Right cardiac atrium (tissue), 5 donors: ENCODE results near the gene EHBP1L1. TPM values are rescaled to one million over a fixed set of nuclear protein-coding genes. Genes with fewer than 3 reads are reported as not detected.

Experiments
- ATAC-seq, 2 donors: fragments of 200-7000 bp; cut with Tn5 transposase; one replicate each; pipeline versions ENCODE4 v1.8.0 to v1.9.1; 2020; ENCODE audit warnings: moderate library complexity in 2 of 2, mild to moderate bottlenecking in 1 of 2
- DNase-seq, 3 donors: peaks; one replicate each; pipeline ENCODE4 v3.0.0-alpha.2; 2020
- H3K27ac ChIP-seq: one replicate; pipeline ENCODE4 v1.5.1; 2013; ENCODE audit warnings: mild to moderate bottlenecking, low read length, control low read depth, moderate library complexity
- H3K27me3 ChIP-seq: one replicate; pipeline ENCODE4 v1.6.1; 2013; ENCODE audit not compliant: control insufficient read depth, insufficient read depth
- H3K4me1 ChIP-seq: one replicate; pipeline ENCODE4 v1.6.1; 2013; ENCODE audit warnings: low read length; ENCODE audit not compliant: control insufficient read depth, insufficient read depth
- H3K4me3 ChIP-seq: one replicate; pipeline ENCODE4 v1.5.1; 2013; ENCODE audit warnings: low read length, control low read depth
- H3K9me3 ChIP-seq: one replicate; pipeline ENCODE4 v1.6.1; 2013; ENCODE audit warnings: low read length; ENCODE audit not compliant: control insufficient read depth
- WGBS: extraction: QIAGEN DNeasy Blood & Tissue Kit; methylation state at CpG from one replicate; pipeline ENCODE4 v1.1.7; 2013; 5-methylcytosine and 5-hydroxymethylcytosine counted together
- intact Hi-C, 4 donors: fragments of 100-400 bp; cut with DNase I; formaldehyde crosslinking; loops; one replicate each; pipeline versions ENCODE4 v1.11.0 to v1.14.0; 2022 to 2023
- microRNA-seq, 2 donors: library from miRNA; unstranded; fragments of <30 nt; microRNA quantifications; one replicate each; pipeline ENCODE4 v1.2.0, GENCODE V29; 2020 to 2021
- polyA plus RNA-seq: library from polyadenylated mRNA; stranded (reverse); fragments of 200-250 nt; gene quantifications from one replicate; pipeline ENCODE4 v1.2.3, GENCODE V29; 2013
- total RNA-seq, 4 donors: library from RNA; stranded (reverse); fragmentation: NEBNext Ultra II Directional; extraction: Animal tissue kit (Norgen Biotek cat#: 25700); gene quantifications; one replicate each; pipeline ENCODE4 v1.2.1, GENCODE V29; 2021
- donor health status: healthy with polysubstance abuse.
- donor health status: DM: no; HTN: yes; CAD: no.
- donor health status: DM: no; HTN: no; CAD: no.
- donor health status: DM: no; HTN: yes; CAD: no; lungs with severe emphysema.
- donor health status: DM: yes; HTN: yes; CAD: no.

The EHBP1L1 gene
- total and polyA plus RNA-seq, 5 donors, result 35.7 to 80.2 (median 46.4) TPM

DNA sequence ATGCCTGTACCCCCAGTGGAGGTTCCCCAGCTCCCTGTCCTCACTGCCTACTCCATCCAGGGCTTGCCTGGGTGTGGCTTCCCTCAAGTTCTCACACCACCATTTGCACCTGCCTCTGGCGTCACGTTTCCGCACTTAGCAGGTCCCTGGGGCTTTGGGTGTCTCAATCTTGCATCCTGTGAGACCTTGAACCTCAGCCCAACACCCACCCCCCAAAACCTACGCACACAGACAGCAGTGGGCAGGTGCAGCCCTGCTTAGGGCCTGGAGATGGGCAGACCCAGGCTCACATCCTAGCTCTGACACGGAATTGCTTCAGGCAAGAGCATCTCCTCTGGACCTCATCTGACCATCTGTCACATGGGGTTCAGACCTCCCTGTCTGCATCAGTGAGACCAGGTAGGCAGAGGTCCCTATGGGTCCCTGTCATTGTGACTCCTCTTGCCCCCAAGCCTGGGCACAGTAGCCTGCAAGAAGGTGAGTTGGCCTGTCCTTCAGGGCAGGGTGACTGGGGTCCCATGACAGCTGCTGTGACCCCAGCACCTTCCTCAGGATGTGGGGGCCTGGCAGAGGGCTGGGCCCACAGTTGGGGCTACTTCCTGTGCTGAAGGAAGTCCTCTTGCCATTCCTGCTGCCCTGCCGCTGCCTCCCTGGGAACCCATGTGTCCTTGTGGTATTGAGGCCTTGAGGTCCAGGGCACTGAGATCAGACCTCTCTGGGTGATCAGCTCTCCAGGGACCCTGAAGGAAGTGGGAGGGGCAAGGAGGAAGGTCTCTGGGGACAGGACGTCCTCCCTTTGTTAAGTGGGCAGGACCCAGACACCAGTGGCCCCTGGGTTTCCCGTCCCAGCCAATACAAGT is 64.0 kb downstream of the EHBP1L1 start:
- Histone ChIP-seq H3K27ac (peak overlapping the region; percentile 4), H3K27me3 (no peaks in the 10 kb centered on the region), H3K4me3 (no peak overlapping the region), H3K4me1 (peaks cover 2% of the 10 kb centered on the region), H3K9me3 (no peaks in the 10 kb centered on the region)
- ATAC-seq, result no peak
- intact Hi-C loops, result loop anchor here in 1 of 4 donors (10.0 kb wide), 1 partner anchor 175 kb away; no protein-coding TSS in a partner anchor
- DNase-seq, result peak in 2 of 3 donors; percentile 69 to 72
- WGBS, result 55% methylated on average over 8 of the region's 8 CpGs

DNA sequence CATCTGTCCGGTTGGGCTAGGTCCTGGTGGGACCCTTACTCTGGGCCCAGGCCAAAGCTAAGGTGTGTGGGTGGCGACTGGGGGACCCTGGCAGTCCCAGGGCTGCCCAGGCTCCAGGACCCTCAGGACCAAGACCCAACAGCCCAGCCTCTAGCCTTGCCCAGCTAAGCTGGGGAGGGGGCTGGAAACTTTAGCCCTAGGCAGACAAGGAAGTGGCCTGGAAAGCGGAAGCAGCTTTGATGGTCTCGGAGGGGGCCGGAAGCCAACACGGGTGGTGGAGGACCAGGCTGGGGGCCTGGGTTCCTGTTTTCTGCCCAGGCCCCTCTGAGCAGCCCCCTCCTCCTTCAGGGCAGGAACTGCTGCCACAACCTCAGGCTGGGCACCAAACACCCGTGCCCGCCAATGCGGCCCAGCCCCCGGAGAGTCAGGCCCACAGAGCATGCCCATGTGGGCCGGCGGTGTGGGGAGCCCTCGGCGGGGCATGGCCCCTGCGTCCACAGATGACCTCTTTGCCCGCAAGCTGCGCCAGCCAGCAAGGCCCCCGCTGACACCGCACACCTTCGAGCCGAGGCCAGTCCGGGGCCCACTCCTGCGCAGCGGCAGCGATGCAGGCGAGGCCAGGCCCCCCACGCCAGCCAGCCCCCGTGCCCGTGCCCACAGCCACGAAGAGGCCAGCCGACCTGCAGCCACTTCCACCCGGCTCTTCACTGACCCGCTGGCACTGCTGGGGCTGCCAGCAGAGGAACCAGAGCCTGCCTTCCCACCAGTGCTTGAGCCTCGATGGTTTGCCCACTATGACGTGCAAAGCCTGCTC is 64.8 kb downstream of the EHBP1L1 start:
- H3K4me1 ChIP-seq, result peaks cover 2% of the 10 kb centered on the region
- peak in 1 of 2 donors; percentile 1 for ATAC-seq

DNA sequence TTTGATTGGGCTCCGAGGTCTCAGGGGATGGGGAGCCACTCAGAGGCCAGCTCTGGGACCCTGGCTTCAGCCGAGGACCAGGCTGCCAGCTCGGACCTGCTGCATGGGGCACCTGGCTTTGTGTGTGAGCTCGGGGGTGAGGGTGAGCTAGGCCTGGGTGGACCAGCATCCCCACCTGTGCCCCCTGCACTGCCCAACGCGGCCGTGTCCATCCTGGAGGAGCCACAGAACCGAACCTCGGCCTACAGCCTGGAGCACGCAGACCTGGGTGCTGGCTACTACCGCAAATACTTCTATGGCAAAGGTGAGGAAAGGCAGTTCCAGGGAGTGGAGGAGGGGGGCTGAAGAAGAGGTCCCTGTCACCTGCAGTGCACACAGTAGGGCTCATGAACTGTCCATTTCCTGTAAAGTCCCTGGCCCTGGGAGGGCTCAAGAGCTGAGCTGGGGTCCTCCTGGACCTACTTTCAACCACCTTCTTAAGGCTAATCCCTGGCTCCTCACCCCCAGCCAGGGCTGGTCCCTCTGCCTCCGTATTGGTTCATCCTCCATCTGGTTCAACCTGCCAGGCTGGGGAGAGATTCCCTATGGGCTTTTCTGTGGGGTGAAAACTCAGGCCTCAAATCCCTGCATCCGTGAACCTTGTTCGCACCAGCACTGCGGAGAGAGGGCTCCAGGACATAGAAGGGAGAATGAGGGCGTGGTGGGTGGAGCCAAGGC is 65.6 kb downstream of the EHBP1L1 start:
- Histone ChIP-seq H3K27me3 (no peaks in the 10 kb centered on the region), H3K4me3 (no peak overlapping the region), H3K9me3 (no peaks in the 10 kb centered on the region), H3K27ac (no peak overlapping the region), H3K4me1 (peaks cover 2% of the 10 kb centered on the region)
- ATAC-seq, result no peak
- WGBS, result 84% methylated on average over 16 of the region's 16 CpGs
- intact Hi-C loops, result no loop called here
- peak in 1 of 3 donors; percentile 53 for DNase-seq

More for the DNA sequence above, 64.8 kb downstream of the EHBP1L1 start:
- H3K27me3 ChIP-seq, result no peaks in the 10 kb centered on the region
- H3K27ac ChIP-seq, result peak overlapping the region; percentile 4
- intact Hi-C loops, result no loop called here
- WGBS, result 72% methylated on average over 35 of the region's 35 CpGs
- peak in 2 of 3 donors; percentile 77 to 85 for DNase-seq
- no peaks in the 10 kb centered on the region for H3K9me3 ChIP-seq
- no peak overlapping the region for H3K4me3 ChIP-seq

Small RNAs within 50 kb of the gene (microRNA-seq; reads per million reads assigned to microRNA genes)
- gene MIR4690, result 0 reads per million in 2 donors

Other genes starting within 250 kb of the EHBP1L1 start
- gene DPF2, start 242.2 kb upstream of the EHBP1L1 start, total RNA-seq, result 10 to 100 TPM; 51.9 to 61.6 (median 59.7) TPM
- gene DPF2, start 242.2 kb upstream of the EHBP1L1 start, polyA plus RNA-seq, result 33.2 TPM
- gene TIGD3, start 221.3 kb upstream of the EHBP1L1 start, total RNA-seq, result under 1 TPM in 3 of 4 donors, not detected in 1; 0.14 to 0.23 (median 0.15) TPM
- 0.20 TPM for gene TIGD3, start 221.3 kb upstream of the EHBP1L1 start, polyA plus RNA-seq
- gene SLC25A45, start 193.4 kb upstream of the EHBP1L1 start, total RNA-seq, result 1 to 10 TPM; 6.1 to 7.7 (median 7.4) TPM
- 5.5 TPM for gene SLC25A45, start 193.4 kb upstream of the EHBP1L1 start, polyA plus RNA-seq
- 10 to 100 TPM; 12.2 to 16.1 (median 12.9) TPM for gene FRMD8, start 189.4 kb upstream of the EHBP1L1 start, total RNA-seq
- gene FRMD8, start 189.4 kb upstream of the EHBP1L1 start, polyA plus RNA-seq, result 9.3 TPM
- 100 to 1,000 TPM; 346 to 441 (median 427) TPM for gene NEAT1, start 153.3 kb upstream of the EHBP1L1 start, total RNA-seq
- 441 TPM for gene NEAT1, start 153.3 kb upstream of the EHBP1L1 start, polyA plus RNA-seq
- gene MALAT1, start 77.0 kb upstream of the EHBP1L1 start, total RNA-seq, result 1,000 to 10,000 TPM; 3,773 to 5,353 (median 5,000) TPM
- 1,948 TPM for gene MALAT1, start 77.0 kb upstream of the EHBP1L1 start, polyA plus RNA-seq
- gene SCYL1, start 51.0 kb upstream of the EHBP1L1 start, total RNA-seq, result 10 to 100 TPM; 59.9 to 65.2 (median 62.8) TPM
- gene SCYL1, start 51.0 kb upstream of the EHBP1L1 start, polyA plus RNA-seq, result 56.6 TPM
- gene LTBP3, start 17.7 kb upstream of the EHBP1L1 start, total RNA-seq, result 100 to 1,000 TPM; 128 to 161 (median 140) TPM
- gene LTBP3, start 17.7 kb upstream of the EHBP1L1 start, polyA plus RNA-seq, result 60.2 TPM
- gene ZNRD2, start 5.6 kb upstream of the EHBP1L1 start, total RNA-seq, result 10 to 100 TPM; 32.6 to 35.3 (median 34.9) TPM
- gene ZNRD2, start 5.6 kb upstream of the EHBP1L1 start, polyA plus RNA-seq, result 56.8 TPM
- 10 to 100 TPM; 40.5 to 46.6 (median 45.9) TPM for gene FAM89B, start 3.5 kb upstream of the EHBP1L1 start, total RNA-seq
- 43.0 TPM for gene FAM89B, start 3.5 kb upstream of the EHBP1L1 start, polyA plus RNA-seq
- gene KCNK7, start 19.7 kb downstream of the EHBP1L1 start, total RNA-seq, result under 1 TPM; 0.28 to 0.88 (median 0.55) TPM
- 0.18 TPM for gene KCNK7, start 19.7 kb downstream of the EHBP1L1 start, polyA plus RNA-seq
- 10 to 100 TPM; 35.0 to 41.2 (median 38.1) TPM for gene MAP3K11, start 38.2 kb downstream of the EHBP1L1 start, total RNA-seq
- gene MAP3K11, start 38.2 kb downstream of the EHBP1L1 start, polyA plus RNA-seq, result 30.8 TPM
- 10 to 100 TPM; 13.4 to 17.2 (median 14.8) TPM for gene PCNX3, start 39.7 kb downstream of the EHBP1L1 start, total RNA-seq
- 10.2 TPM for gene PCNX3, start 39.7 kb downstream of the EHBP1L1 start, polyA plus RNA-seq
- 10 to 100 TPM; 22.4 to 27.4 (median 26.2) TPM for gene SIPA1, start 62.0 kb downstream of the EHBP1L1 start, total RNA-seq
- gene SIPA1, start 62.0 kb downstream of the EHBP1L1 start, polyA plus RNA-seq, result 19.3 TPM
- gene RELA, start 86.9 kb downstream of the EHBP1L1 start, total RNA-seq, result 10 to 100 TPM; 40.1 to 54.6 (median 40.9) TPM
- 30.6 TPM for gene RELA, start 86.9 kb downstream of the EHBP1L1 start, polyA plus RNA-seq
- gene KAT5, start 136.2 kb downstream of the EHBP1L1 start, total RNA-seq, result 10 to 100 TPM; 49.0 to 57.2 (median 54.0) TPM
- 49.1 TPM for gene KAT5, start 136.2 kb downstream of the EHBP1L1 start, polyA plus RNA-seq
- 10 to 100 TPM; 68.1 to 94.4 (median 76.4) TPM for gene RNASEH2C, start 144.7 kb downstream of the EHBP1L1 start, total RNA-seq
- gene RNASEH2C, start 144.7 kb downstream of the EHBP1L1 start, polyA plus RNA-seq, result 158 TPM
- 10 to 100 TPM in 1 of 4 donors, 1 to 10 TPM in 3; 9.0 to 14.1 (median 9.1) TPM for gene AP5B1, start 204.9 kb downstream of the EHBP1L1 start, total RNA-seq
- 6.6 TPM for gene AP5B1, start 204.9 kb downstream of the EHBP1L1 start, polyA plus RNA-seq
- gene OVOL1, start 211.0 kb downstream of the EHBP1L1 start, total RNA-seq, result not detected
- gene OVOL1, start 211.0 kb downstream of the EHBP1L1 start, polyA plus RNA-seq, result not detected